Activated naive CD8-positive, alpha-beta T cell treated with anti-CD3 and anti-CD28 coated beads for 36 hours (primary cell): Measurements from ENCODE around the gene ZNF697. TPM values are rescaled to one million over a fixed set of nuclear protein-coding genes. Genes with fewer than 3 reads are reported as not detected.

ENCODE experiments used
- DNase-seq: peaks from one replicate; pipeline ENCODE4 v3.0.0; 2021
- H3K27ac Mint-ChIP-seq: one replicate; pipeline ENCODE4 v1.8.0; 2022; ENCODE audit warnings: mild to moderate bottlenecking, moderate library complexity, mixed read lengths
- H3K27me3 Mint-ChIP-seq: one replicate; pipeline ENCODE4 v1.8.0; 2022; ENCODE audit warnings: mild to moderate bottlenecking, mixed read lengths
- H3K36me3 Mint-ChIP-seq: one replicate; pipeline ENCODE4 v1.8.0; 2021; ENCODE audit warnings: mild to moderate bottlenecking, mixed read lengths
- H3K4me1 Mint-ChIP-seq: one replicate; pipeline ENCODE4 v1.8.0; 2021; ENCODE audit warnings: mixed read lengths
- H3K4me3 Mint-ChIP-seq: one replicate; pipeline ENCODE4 v1.8.0; 2022; ENCODE audit warnings: mild to moderate bottlenecking, moderate library complexity, mixed read lengths
- H3K9me3 Mint-ChIP-seq: one replicate; pipeline ENCODE4 v1.8.0; 2022; ENCODE audit warnings: mixed read lengths
- total RNA-seq, 2 experiments: library from RNA; stranded (reverse); gene quantifications; one replicate each; pipeline ENCODE4 v1.2.3, GENCODE V29; 2021

ZNF697 gene
- total RNA-seq, 2 experiments from 2014 or later: 0.91 to 1.1 TPM

DNA sequence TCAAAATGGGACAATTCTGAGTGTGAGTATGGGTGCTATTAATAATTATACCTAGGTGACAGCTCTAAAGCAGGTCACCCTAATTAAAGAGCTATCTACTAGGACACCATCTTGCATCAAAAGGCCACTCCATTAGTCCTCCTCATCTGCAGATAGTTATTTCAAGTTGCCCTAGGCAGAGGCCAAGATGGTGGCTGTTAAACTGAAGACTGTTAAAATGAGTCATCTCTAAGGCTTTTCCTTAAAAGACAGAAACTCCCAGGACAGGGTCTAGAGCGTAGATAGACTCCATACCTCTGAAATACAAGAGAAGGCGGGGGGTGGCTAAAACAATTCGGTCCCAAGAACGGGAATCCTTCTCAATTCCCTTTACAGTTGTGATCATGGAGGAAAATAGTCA is 4.5 kb upstream of the ZNF697 start:
- H3K27ac Mint-ChIP-seq: no peak overlapping the region
- H3K36me3 Mint-ChIP-seq: no peaks in the 10 kb centered on the region
- H3K4me1 Mint-ChIP-seq: peaks cover 8% of the 10 kb centered on the region
- H3K9me3 Mint-ChIP-seq: no peaks in the 10 kb centered on the region
- DNase-seq: no peak
- peaks cover 80% of the 10 kb centered on the region for H3K27me3 Mint-ChIP-seq
- H3K4me3 Mint-ChIP-seq: no peak overlapping the region

GRCh38 chr1:119651641-119652040 is 3.6 kb upstream of the ZNF697 start:
- peaks cover 83% of the 10 kb centered on the region for H3K27me3 Mint-ChIP-seq
- no peak for DNase-seq
- peaks cover 14% of the 10 kb centered on the region for H3K4me1 Mint-ChIP-seq
- no peak overlapping the region for H3K27ac Mint-ChIP-seq
- H3K36me3 Mint-ChIP-seq: no peaks in the 10 kb centered on the region
- H3K4me3 Mint-ChIP-seq: no peak overlapping the region
- H3K9me3 Mint-ChIP-seq: no peaks in the 10 kb centered on the region

- Mint-ChIP-seq H3K4me3 (no peak overlapping the region), H3K27ac (no peak overlapping the region), H3K4me1 (peaks cover 17% of the 10 kb centered on the region), H3K9me3 (no peaks in the 10 kb centered on the region), H3K27me3 (peaks cover 83% of the 10 kb centered on the region), H3K36me3 (no peaks in the 10 kb centered on the region)
- no peak for DNase-seq
Measured at GRCh38 chr1:119651133-119651532, 3.1 kb upstream of the ZNF697 start.

DNA sequence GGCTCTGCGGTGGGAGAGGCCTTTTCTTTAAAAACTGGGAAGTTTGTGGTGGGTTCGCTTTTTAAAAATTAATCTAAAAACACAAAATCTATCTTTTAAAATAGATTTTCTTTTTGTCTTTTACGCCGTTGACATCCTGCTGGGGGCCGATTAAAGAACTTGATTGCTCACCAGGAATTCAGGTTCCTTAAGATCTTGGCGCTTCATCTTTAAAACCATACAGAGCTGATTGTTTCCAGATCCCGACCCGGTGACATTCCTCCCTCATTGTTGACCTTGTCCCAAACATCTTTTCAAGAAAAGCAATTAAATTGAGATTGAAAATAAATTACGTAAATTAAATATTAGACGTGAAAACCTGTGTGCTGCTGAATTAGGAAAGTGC is 546 bp upstream of the ZNF697 start:
- Mint-ChIP-seq H3K36me3 (no peaks in the 10 kb centered on the region), H3K9me3 (no peaks in the 10 kb centered on the region), H3K27ac (no peak overlapping the region), H3K4me3 (peak overlapping the region; percentile 83), H3K4me1 (peaks cover 28% of the 10 kb centered on the region), H3K27me3 (peaks cover 89% of the 10 kb centered on the region)
- no peak for DNase-seq

DNA sequence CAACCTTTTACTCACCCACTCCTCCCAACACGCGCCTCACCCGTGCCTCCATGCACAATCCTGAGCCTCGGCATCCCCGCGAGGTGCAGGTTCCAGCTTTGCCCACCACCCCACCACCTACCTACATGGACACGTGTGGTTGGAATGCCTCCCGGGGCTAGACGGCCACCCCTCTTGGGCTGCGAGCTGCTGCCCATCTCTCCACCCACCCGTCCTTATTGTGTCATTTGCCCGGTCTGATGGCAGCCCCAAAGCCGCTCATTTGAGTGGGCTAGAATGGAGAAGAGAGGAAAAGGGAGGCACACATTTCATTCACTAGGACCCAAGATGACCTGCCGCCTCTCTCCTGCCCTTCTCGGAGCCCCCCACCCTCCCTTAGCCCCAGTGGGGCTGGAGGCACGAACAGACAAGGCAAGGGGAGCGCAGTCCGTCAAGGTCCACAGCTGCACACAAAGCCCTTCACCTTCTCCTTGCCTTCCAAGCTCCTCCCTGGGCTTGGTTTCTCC is 785 bp downstream of the ZNF697 start:
- H3K27me3 Mint-ChIP-seq: peaks cover 89% of the 10 kb centered on the region
- no peaks in the 10 kb centered on the region for H3K9me3 Mint-ChIP-seq
- no peaks in the 10 kb centered on the region for H3K36me3 Mint-ChIP-seq
- peak overlapping the region; percentile 83 for H3K4me3 Mint-ChIP-seq
- DNase-seq: no peak
- no peak overlapping the region for H3K27ac Mint-ChIP-seq
- peaks cover 28% of the 10 kb centered on the region for H3K4me1 Mint-ChIP-seq

DNA sequence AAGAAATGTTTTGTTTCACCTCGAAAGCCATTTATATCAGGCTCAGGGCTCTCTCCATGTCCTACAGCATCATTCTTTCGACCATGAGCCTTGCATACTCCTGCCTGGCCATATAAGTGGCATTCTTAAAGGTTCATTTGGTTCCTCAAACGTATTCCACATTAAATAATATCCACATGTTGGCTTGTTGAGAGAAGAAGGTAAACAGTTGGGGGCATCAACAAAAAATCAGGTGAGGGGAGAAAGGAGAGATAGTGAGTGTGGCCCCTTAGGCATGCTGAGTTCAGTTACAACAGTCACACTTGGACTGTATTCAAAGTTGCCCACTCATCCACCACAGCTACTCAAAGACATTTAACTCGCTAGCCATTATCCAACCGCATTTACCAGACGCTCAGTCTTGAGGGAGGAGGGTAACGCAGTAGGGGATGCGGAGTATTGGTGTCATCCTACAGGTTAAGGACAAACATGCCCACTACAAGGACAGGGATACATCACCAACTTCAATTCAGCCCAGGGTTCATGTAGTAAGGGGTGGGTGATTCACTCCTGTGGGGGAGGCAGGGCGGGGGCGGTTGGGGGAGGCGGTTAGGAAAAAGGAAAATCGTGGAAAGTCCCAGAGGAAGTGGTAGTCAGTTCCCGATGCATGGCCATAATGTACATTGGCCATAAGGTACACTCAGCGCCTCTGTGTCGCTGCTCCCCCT is 1.4 kb downstream of the ZNF697 start:
- H3K4me1 Mint-ChIP-seq: peaks cover 28% of the 10 kb centered on the region
- DNase-seq: no peak
- H3K4me3 Mint-ChIP-seq: peak overlapping the region; percentile 83
- peaks cover under 1% of the 10 kb centered on the region for H3K9me3 Mint-ChIP-seq
- no peak overlapping the region for H3K27ac Mint-ChIP-seq
- H3K36me3 Mint-ChIP-seq: peaks cover 3% of the 10 kb centered on the region
- peaks cover 92% of the 10 kb centered on the region for H3K27me3 Mint-ChIP-seq

DNA sequence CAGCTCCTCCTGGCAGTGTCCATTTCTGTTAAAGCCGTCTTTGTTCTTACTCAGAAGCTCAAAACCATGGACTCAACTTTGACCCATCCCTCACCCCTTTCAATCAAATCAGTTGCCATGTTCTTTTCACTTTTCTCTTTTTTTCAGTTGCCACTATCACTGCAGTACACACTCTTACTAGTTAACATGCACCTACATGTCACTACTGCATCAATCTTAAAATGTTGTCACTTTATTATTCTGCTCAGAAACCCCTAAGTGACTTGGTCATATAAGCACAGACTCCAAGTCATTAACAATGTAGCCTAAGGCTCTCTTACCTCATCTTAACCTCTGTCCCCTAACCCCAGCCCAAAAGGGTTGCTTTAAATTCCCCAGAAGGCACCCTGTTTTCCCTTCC is 9.0 kb downstream of the ZNF697 start:
- no peak for DNase-seq
- H3K27me3 Mint-ChIP-seq: peaks cover 39% of the 10 kb centered on the region
- no peaks in the 10 kb centered on the region for H3K4me1 Mint-ChIP-seq
- peaks cover 2% of the 10 kb centered on the region for H3K9me3 Mint-ChIP-seq
- H3K4me3 Mint-ChIP-seq: no peak overlapping the region
- peaks cover 4% of the 10 kb centered on the region for H3K36me3 Mint-ChIP-seq
- H3K27ac Mint-ChIP-seq: no peak overlapping the region

DNA sequence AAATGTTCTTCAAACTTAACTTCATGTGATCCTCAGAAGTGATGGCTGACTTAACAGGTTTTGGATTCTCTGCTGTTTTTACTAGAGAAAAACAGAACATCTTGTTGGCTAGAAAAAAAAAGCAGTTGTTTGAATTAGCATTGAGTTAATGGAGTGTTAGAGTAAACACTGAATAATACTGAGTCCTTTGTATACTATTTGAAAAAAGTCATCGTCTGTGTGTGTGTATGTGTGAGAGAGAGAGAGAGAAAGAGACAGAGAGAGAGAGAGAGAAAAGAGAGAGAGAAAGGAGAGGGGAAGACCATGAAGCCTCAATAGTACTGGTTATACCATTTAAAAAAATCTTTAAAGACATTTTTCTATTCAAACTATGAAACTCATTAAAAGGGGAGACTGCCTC is 10.4 kb downstream of the ZNF697 start:
- Mint-ChIP-seq H3K36me3 (peaks cover 4% of the 10 kb centered on the region), H3K4me1 (no peaks in the 10 kb centered on the region), H3K9me3 (peaks cover 2% of the 10 kb centered on the region), H3K27ac (no peak overlapping the region), H3K27me3 (peaks cover 39% of the 10 kb centered on the region), H3K4me3 (no peak overlapping the region)
- DNase-seq: no peak

GRCh38 chr1:119636491-119637089 is 11.5 kb downstream of the ZNF697 start:
- Mint-ChIP-seq H3K4me3 (no peak overlapping the region), H3K4me1 (no peaks in the 10 kb centered on the region), H3K27me3 (peaks cover 40% of the 10 kb centered on the region), H3K9me3 (peaks cover under 1% of the 10 kb centered on the region), H3K27ac (no peak overlapping the region), H3K36me3 (peaks cover under 1% of the 10 kb centered on the region)
- DNase-seq: no peak

GRCh38 chr1:119635811-119636390 is 12.2 kb downstream of the ZNF697 start:
- H3K4me1 Mint-ChIP-seq: no peaks in the 10 kb centered on the region
- H3K27ac Mint-ChIP-seq: no peak overlapping the region
- H3K36me3 Mint-ChIP-seq: no peaks in the 10 kb centered on the region
- no peak overlapping the region for H3K4me3 Mint-ChIP-seq
- no peak for DNase-seq
- peaks cover 39% of the 10 kb centered on the region for H3K27me3 Mint-ChIP-seq
- H3K9me3 Mint-ChIP-seq: no peaks in the 10 kb centered on the region

DNA sequence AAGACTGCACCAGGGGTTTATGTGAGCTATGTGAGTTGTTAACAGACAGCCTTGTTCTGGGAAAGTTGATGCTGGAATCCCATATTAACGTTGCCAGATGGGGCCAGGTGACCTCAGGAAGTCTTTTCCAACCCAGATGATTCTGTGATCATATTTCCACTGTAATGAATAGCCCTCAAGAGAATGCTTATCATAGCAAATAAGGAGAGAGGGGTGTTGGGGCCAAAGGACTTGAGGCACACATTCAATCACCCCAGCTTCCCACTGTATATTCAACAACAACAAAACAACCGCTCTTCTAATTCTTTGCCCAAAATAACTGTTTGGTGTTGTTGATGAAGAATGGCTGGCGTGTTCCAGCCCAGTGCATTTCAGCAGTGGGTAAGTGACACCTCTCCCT is 14.1 kb downstream of the ZNF697 start:
- H3K27ac Mint-ChIP-seq: no peak overlapping the region
- DNase-seq: no peak
- peaks cover 52% of the 10 kb centered on the region for H3K27me3 Mint-ChIP-seq
- no peak overlapping the region for H3K4me3 Mint-ChIP-seq
- no peaks in the 10 kb centered on the region for H3K36me3 Mint-ChIP-seq
- H3K9me3 Mint-ChIP-seq: no peaks in the 10 kb centered on the region
- H3K4me1 Mint-ChIP-seq: no peaks in the 10 kb centered on the region

- no peak for DNase-seq
- no peaks in the 10 kb centered on the region for H3K36me3 Mint-ChIP-seq
- H3K27me3 Mint-ChIP-seq: peaks cover 54% of the 10 kb centered on the region
- H3K27ac Mint-ChIP-seq: no peak overlapping the region
- H3K9me3 Mint-ChIP-seq: no peaks in the 10 kb centered on the region
- no peak overlapping the region for H3K4me3 Mint-ChIP-seq
- no peaks in the 10 kb centered on the region for H3K4me1 Mint-ChIP-seq
Measured at GRCh38 chr1:119633575-119633974, 14.5 kb downstream of the ZNF697 start.

DNA sequence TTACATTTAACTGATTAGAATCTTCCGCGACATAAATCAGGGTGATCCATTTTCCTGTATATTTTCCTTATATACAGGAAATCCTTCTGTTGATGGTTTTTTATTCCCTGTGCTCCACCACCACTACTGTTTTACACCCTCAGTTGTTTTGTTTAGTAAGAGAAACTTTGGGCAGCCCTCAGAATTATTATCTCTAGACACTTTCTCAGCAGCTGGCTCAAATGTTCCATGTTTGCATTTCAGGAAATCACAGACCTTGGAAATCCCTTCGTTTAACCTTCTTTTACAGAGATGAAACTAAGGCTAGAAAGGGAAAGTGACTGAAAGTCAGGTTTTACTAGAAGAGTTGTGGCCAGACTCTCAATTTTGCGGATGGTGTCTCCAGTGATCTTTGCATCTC is 15.2 kb downstream of the ZNF697 start:
- H3K36me3 Mint-ChIP-seq: no peaks in the 10 kb centered on the region
- no peak for DNase-seq
- H3K4me1 Mint-ChIP-seq: no peaks in the 10 kb centered on the region
- peaks cover 62% of the 10 kb centered on the region for H3K27me3 Mint-ChIP-seq
- no peaks in the 10 kb centered on the region for H3K9me3 Mint-ChIP-seq
- H3K4me3 Mint-ChIP-seq: no peak overlapping the region
- no peak overlapping the region for H3K27ac Mint-ChIP-seq

GRCh38 chr1:119632103-119632490 is 16.0 kb downstream of the ZNF697 start:
- no peaks in the 10 kb centered on the region for H3K36me3 Mint-ChIP-seq
- H3K4me1 Mint-ChIP-seq: no peaks in the 10 kb centered on the region
- no peak overlapping the region for H3K27ac Mint-ChIP-seq
- H3K4me3 Mint-ChIP-seq: no peak overlapping the region
- H3K9me3 Mint-ChIP-seq: no peaks in the 10 kb centered on the region
- peaks cover 65% of the 10 kb centered on the region for H3K27me3 Mint-ChIP-seq
- no peak for DNase-seq

GRCh38 chr1:119631433-119632102 is 16.5 kb downstream of the ZNF697 start:
- H3K4me3 Mint-ChIP-seq: no peak overlapping the region
- no peak overlapping the region for H3K27ac Mint-ChIP-seq
- no peaks in the 10 kb centered on the region for H3K9me3 Mint-ChIP-seq
- no peaks in the 10 kb centered on the region for H3K36me3 Mint-ChIP-seq
- peaks cover 66% of the 10 kb centered on the region for H3K27me3 Mint-ChIP-seq
- H3K4me1 Mint-ChIP-seq: no peaks in the 10 kb centered on the region
- no peak for DNase-seq
